ENCODE data around the gene ERAS.

The ERAS gene

DNA sequence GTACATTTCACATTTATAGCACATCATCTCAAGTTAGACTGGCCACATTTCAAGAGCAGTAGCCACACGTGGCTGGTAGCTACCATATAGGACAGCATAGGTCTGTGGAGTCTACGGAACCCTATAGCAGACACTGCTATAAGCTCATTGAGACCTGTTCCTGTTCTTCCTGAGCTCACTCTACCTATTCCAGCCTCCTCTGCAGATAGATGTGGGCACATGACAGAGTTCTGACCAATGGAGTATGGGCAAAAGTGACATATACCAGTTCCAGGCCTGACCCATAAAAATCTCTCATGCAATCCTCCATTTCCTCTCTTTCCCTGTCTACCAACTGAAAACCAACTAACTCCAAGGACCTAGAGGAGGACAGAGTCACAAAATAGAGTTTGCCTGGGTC lies 28.0 kb upstream of the ERAS start:
- Histone ChIP-seq H3K4me1 (ENCODE audit: insufficient read depth, low read length) (peaks cover 19% of the 10 kb centered on the region), H4K20me1 (ENCODE audit: insufficient read depth, low read length) (no peaks in the 10 kb centered on the region), H3K27ac (ENCODE audit: low read length) (no peak overlapping the region), H3K4me3 (ENCODE audit: low read depth in 1 of 2, low read length in 2 of 2) (no peak overlapping the region), H3K79me2 (ENCODE audit: insufficient read depth, low read length) (peaks cover 5% of the 10 kb centered on the region), H3K9me3 (ENCODE audit: insufficient read depth, low read length, severe bottlenecking) (no peaks in the 10 kb centered on the region), H3K4me2 (ENCODE audit: insufficient read depth, low read length) (no peak overlapping the region), H3K27me3 (ENCODE audit: insufficient read depth, low read length, poor library complexity) (no peaks in the 10 kb centered on the region), H3K36me3 (ENCODE audit: insufficient read depth, low read length) (no peaks in the 10 kb centered on the region), H2AFZ (ENCODE audit: low read depth, low read length) (no peak overlapping the region), H3K9ac (ENCODE audit: low read depth, low read length) (no peak overlapping the region)
- ATAC-seq (ENCODE audit: insufficient read depth, low read depth) (no peak), DNase-seq (no peak)
- TF ChIP-seq EZH2 (IDR thresholded peaks at IDR 0.05; ENCODE audit: borderline replicate concordance, low read depth, low read length, severe bottlenecking), result no peak
- TF ChIP-seq, protein P1, sequence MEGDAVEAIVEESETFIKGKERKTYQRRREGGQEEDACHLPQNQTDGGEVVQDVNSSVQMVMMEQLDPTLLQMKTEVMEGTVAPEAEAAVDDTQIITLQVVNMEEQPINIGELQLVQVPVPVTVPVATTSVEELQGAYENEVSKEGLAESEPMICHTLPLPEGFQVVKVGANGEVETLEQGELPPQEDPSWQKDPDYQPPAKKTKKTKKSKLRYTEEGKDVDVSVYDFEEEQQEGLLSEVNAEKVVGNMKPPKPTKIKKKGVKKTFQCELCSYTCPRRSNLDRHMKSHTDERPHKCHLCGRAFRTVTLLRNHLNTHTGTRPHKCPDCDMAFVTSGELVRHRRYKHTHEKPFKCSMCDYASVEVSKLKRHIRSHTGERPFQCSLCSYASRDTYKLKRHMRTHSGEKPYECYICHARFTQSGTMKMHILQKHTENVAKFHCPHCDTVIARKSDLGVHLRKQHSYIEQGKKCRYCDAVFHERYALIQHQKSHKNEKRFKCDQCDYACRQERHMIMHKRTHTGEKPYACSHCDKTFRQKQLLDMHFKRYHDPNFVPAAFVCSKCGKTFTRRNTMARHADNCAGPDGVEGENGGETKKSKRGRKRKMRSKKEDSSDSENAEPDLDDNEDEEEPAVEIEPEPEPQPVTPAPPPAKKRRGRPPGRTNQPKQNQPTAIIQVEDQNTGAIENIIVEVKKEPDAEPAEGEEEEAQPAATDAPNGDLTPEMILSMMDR (IDR thresholded peaks at IDR 0.05; ENCODE audit: borderline replicate concordance, extremely low read depth, low read length, poor library complexity, severe bottlenecking), result no peak

DNA sequence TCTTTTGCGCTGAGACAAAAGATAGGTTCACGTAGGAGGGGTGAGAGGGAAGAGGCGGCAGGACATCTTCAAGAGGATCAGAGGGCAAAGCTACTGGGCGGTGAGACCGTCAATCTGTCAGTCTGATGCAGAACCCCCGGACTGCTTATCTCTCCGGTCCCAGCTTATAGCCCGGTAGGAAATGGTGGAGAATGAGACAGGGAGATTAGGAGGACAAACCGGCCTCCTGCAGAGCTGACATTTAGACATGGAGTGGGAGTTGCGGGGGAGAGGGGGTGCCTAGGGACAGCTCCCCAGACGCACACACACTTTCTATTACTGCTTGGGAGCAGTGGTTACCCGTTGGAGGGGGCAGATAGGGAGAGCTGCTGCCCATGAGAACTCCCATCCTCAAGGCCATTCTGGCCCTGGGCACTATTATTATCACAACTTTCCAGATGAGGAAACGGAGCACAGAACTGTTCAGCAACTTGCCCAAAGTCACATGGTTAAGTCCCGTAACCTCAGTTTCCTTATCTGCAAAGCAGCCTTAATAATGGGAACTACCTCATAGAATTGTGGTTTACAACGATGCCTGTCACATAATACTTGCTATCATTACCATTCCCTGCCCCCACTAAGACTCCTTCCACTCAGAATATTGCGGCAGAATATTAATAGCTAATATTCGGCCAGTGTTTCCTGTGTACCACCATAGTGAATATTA lies 25.6 kb upstream of the ERAS start:
- peaks cover 5% of the 10 kb centered on the region for H3K79me2 ChIP-seq (ENCODE audit: insufficient read depth, low read length)
- peak overlapping the region; percentile 85 for H3K9ac ChIP-seq (ENCODE audit: low read depth, low read length)
- H2AFZ ChIP-seq (ENCODE audit: low read depth, low read length), result peak overlapping the region; percentile 92
- ATAC-seq (ENCODE audit: insufficient read depth, low read depth) (no peak), DNase-seq (no peak)
- H3K4me3 ChIP-seq (ENCODE audit: low read depth in 1 of 2, low read length in 2 of 2), result peak overlapping the region; percentile 67 to 89; a peak in 3 of 4 replicates
- H4K20me1 ChIP-seq (ENCODE audit: insufficient read depth, low read length), result no peaks in the 10 kb centered on the region
- H3K36me3 ChIP-seq (ENCODE audit: insufficient read depth, low read length), result peaks cover 9% of the 10 kb centered on the region
- H3K27ac ChIP-seq (ENCODE audit: low read length), result peak overlapping the region; percentile 93
- no peaks in the 10 kb centered on the region for H3K27me3 ChIP-seq (ENCODE audit: insufficient read depth, low read length, poor library complexity)
- peaks cover 19% of the 10 kb centered on the region for H3K4me1 ChIP-seq (ENCODE audit: insufficient read depth, low read length)
- TF ChIP-seq EZH2 (IDR thresholded peaks at IDR 0.05; ENCODE audit: borderline replicate concordance, low read depth, low read length, severe bottlenecking), result no peak
- TF ChIP-seq, protein P1 (IDR thresholded peaks at IDR 0.05; ENCODE audit: borderline replicate concordance, extremely low read depth, low read length, poor library complexity, severe bottlenecking), result no peak
- no peaks in the 10 kb centered on the region for H3K9me3 ChIP-seq (ENCODE audit: insufficient read depth, low read length, severe bottlenecking)
- peak overlapping the region; percentile 92 for H3K4me2 ChIP-seq (ENCODE audit: insufficient read depth, low read length)

DNA sequence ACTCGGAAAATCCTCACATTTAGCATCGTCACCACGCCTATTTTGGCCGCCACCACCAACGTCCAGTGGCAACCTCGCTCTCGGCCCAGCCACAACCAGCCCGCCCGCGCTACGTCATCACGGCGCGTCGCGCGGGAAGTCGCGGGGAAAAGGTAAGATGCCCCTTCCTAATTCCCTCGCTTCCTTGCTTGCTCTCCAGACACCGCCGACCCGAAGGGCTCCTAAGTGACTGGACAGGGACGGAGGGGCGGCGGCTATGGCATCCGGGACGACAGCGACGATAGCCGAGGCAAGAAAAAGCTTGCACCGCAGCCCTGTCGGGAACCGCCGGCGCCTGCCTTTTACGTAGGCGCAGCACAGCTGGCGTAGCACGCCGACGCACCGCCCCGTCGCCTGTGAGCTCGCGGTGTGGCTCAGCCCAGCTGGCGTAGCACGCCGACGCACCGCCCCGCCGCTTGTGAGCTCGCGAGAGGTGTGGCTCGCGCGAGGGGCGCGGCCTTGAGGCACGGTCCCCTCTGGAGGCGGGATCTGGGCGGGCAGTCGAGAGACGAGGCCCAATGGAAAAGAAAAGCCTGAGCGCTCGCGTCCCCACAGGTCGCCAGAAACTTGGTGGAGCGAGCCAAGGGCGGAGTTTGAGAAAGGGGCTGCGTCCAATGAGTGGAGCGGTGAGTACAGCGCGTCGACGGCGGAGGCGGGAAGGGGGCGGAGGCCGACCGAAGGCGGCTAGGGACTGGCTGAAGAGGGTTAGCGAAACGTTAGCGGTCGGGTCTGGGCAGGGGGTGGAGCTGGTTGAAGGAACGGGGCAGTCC lies 24.8 kb upstream of the ERAS start, which contains the start of gene HDAC6:
TSS of gene HDAC6 (plus strand) at position 788 of the 809 bp plus-strand sequence. CDS start 626 bp downstream, outside the sequence.
- Histone ChIP-seq H4K20me1 (ENCODE audit: insufficient read depth, low read length) (no peaks in the 10 kb centered on the region), H3K4me3 (ENCODE audit: low read depth in 1 of 2, low read length in 2 of 2) (peak within 1 kb of the TSS; percentile 67 to 89; a peak in 3 of 4 replicates), H3K79me2 (ENCODE audit: insufficient read depth, low read length) (peaks cover 5% of the 10 kb centered on the region), H3K27ac (ENCODE audit: low read length) (peak within 1 kb of the TSS; percentile 93), H3K27me3 (ENCODE audit: insufficient read depth, low read length, poor library complexity) (no peaks in the 10 kb centered on the region), H3K4me1 (ENCODE audit: insufficient read depth, low read length) (peaks cover 19% of the 10 kb centered on the region), H3K9me3 (ENCODE audit: insufficient read depth, low read length, severe bottlenecking) (no peaks in the 10 kb centered on the region), H3K36me3 (ENCODE audit: insufficient read depth, low read length) (peaks cover 9% of the 10 kb centered on the region), H2AFZ (ENCODE audit: low read depth, low read length) (peak within 1 kb of the TSS; percentile 92), H3K4me2 (ENCODE audit: insufficient read depth, low read length) (peak within 1 kb of the TSS; percentile 92), H3K9ac (ENCODE audit: low read depth, low read length) (peak within 1 kb of the TSS; percentile 86)
- ATAC-seq (ENCODE audit: insufficient read depth, low read depth) (peak; percentile 90), DNase-seq (peak; percentile 98)
- no peak for TF ChIP-seq EZH2 (IDR thresholded peaks at IDR 0.05; ENCODE audit: borderline replicate concordance, low read depth, low read length, severe bottlenecking)
- TF ChIP-seq, protein P1 (IDR thresholded peaks at IDR 0.05; ENCODE audit: borderline replicate concordance, extremely low read depth, low read length, poor library complexity, severe bottlenecking), result no peak
